IMR-90 (cell line): ENCODE results near the gene LEF1. TPM values are rescaled to one million over a fixed set of nuclear protein-coding genes. Genes with fewer than 3 reads are reported as not detected.

Experiments
- ATAC-seq: fragments of 200-7000 bp; cut with Tn5 transposase; 2 replicates; pipeline ENCODE4 v1.9.1; 2020; ENCODE audit warnings: low read depth, mild to moderate bottlenecking, moderate library complexity
- BruUV-seq: library from RNA; stranded (reverse); fragments of 400-500 nt; replicated peaks from 2 replicates; lab custom pipeline; 2021; lab: Mats Ljungman, UMichigan
- CTCF ChIA-PET: fragments of 300-600 bp; formaldehyde crosslinking; extraction: SDS; loops from one replicate; lab custom pipeline; 2021; ENCODE audit warnings: antibody characterized with exemption; lab: Yijun Ruan, JAX
- POLR2A ChIA-PET: fragments of 300-600 bp; sonication (Branson Sonifier 250); formaldehyde crosslinking; loops from one replicate; lab custom pipeline; 2022; ENCODE audit warnings: antibody characterized with exemption; ENCODE audit not compliant: unreplicated experiment; lab: Charles Lee
- DNase-seq: peaks from one replicate; pipeline ENCODE4 v3.0.0; 2013
- H2AFZ ChIP-seq: replicated peaks from 2 replicates; pipeline ENCODE3; 2013; ENCODE audit warnings: low read length, mild to moderate bottlenecking; ENCODE audit not compliant: poor library complexity
- H2AK5ac ChIP-seq: 2 replicates; pipeline ENCODE4 v1.6.1; 2013; ENCODE audit warnings: low read depth, low read length, inconsistent platforms
- H2AK9ac ChIP-seq: replicated peaks from 2 replicates; pipeline ENCODE3; 2013; ENCODE audit warnings: mild to moderate bottlenecking, low read depth, low read length, moderate library complexity; ENCODE audit not compliant: poor library complexity
- H2BK120ac ChIP-seq: 2 replicates; pipeline ENCODE4 v1.6.1; 2013; ENCODE audit warnings: low read depth, low read length, inconsistent platforms
- H2BK15ac ChIP-seq: 3 replicates; pipeline ENCODE4 v1.6.1; 2013; ENCODE audit warnings: low read depth, low read length, inconsistent platforms
- H2BK20ac ChIP-seq: 2 replicates; pipeline ENCODE4 v1.6.1; 2013; ENCODE audit warnings: low read depth, mild to moderate bottlenecking, inconsistent platforms, low read length, moderate library complexity
- H2BK5ac ChIP-seq: 2 replicates; pipeline ENCODE4 v1.6.1; 2013; ENCODE audit warnings: mild to moderate bottlenecking, low read depth, low read length, inconsistent platforms; ENCODE audit not compliant: poor library complexity, severe bottlenecking
- H3K14ac ChIP-seq: replicated peaks from 2 replicates; pipeline ENCODE4 v1.6.1; 2013; ENCODE audit warnings: low read depth, low read length, inconsistent platforms
- H3K18ac ChIP-seq: 2 replicates; pipeline ENCODE4 v1.6.1; 2013; ENCODE audit warnings: low read depth, low read length, control low read depth
- H3K23ac ChIP-seq: 2 replicates; pipeline ENCODE4 v1.6.1; 2013; ENCODE audit warnings: low read depth, low read length, inconsistent platforms
- H3K27ac ChIP-seq: 2 replicates; pipeline ENCODE4 v1.5.1; 2013; ENCODE audit warnings: mild to moderate bottlenecking, control low read depth, low read length; ENCODE audit not compliant: insufficient read depth
- H3K27me3 ChIP-seq: 2 replicates; pipeline ENCODE4 v1.6.1; 2013; ENCODE audit warnings: low read length; ENCODE audit not compliant: control insufficient read depth, insufficient read depth
- H3K36me3 ChIP-seq: 2 replicates; pipeline ENCODE4 v1.6.1; 2013; ENCODE audit warnings: low read length, mixed read lengths; ENCODE audit not compliant: control insufficient read depth, insufficient read depth
- H3K4ac ChIP-seq: 2 replicates; pipeline ENCODE4 v1.6.1; 2013; ENCODE audit warnings: low read depth, low read length, inconsistent platforms
- H3K4me1 ChIP-seq: 2 replicates; pipeline ENCODE4 v1.6.1; 2013; ENCODE audit warnings: low read length, mixed read lengths; ENCODE audit not compliant: control insufficient read depth, insufficient read depth
- H3K4me2 ChIP-seq: 2 replicates; pipeline ENCODE4 v1.6.1; 2013; ENCODE audit warnings: low read depth, mild to moderate bottlenecking, control low read depth, low read length, moderate library complexity
- H3K4me3 ChIP-seq: 2 replicates; pipeline ENCODE4 v1.5.1; 2013; ENCODE audit warnings: low read depth, mild to moderate bottlenecking, control low read depth, low read length, moderate library complexity; ENCODE audit not compliant: insufficient read depth
- H3K56ac ChIP-seq: 2 replicates; pipeline ENCODE4 v1.6.1; 2013; ENCODE audit warnings: low read length, inconsistent platforms; ENCODE audit not compliant: insufficient read depth; ENCODE audit errors: extremely low read depth
- H3K79me1 ChIP-seq, 2 experiments: 2 replicates each; pipeline ENCODE4 v1.6.1; 2013; ENCODE audit warnings: low read length in 2 of 2, inconsistent platforms in 1 of 2, low read depth in 1 of 2
- H3K9ac ChIP-seq: 2 replicates; pipeline ENCODE4 v1.6.1; 2013; ENCODE audit warnings: low read depth, low read length, control low read depth
- H3K9me1 ChIP-seq: 2 replicates; pipeline ENCODE4 v1.6.1; 2013; ENCODE audit warnings: low read length, inconsistent platforms; ENCODE audit not compliant: insufficient read depth
- H3K9me3 ChIP-seq: 2 replicates; pipeline ENCODE4 v1.6.1; 2013; ENCODE audit warnings: low read length; ENCODE audit not compliant: control insufficient read depth, insufficient read depth
- H4K20me1 ChIP-seq: 2 replicates; pipeline ENCODE4 v1.6.1; 2013; ENCODE audit warnings: low read length, inconsistent platforms; ENCODE audit not compliant: insufficient read depth
- H4K5ac ChIP-seq: 2 replicates; pipeline ENCODE4 v1.6.1; 2013; ENCODE audit warnings: mild to moderate bottlenecking, low read depth, low read length, control low read depth
- H4K8ac ChIP-seq, 2 experiments: 2 replicates each; pipeline ENCODE4 v1.6.1; 2013; ENCODE audit warnings: low read depth in 2 of 2, low read length in 2 of 2, control low read depth in 1 of 2, inconsistent platforms in 1 of 2
- H4K91ac ChIP-seq: 2 replicates; pipeline ENCODE4 v1.6.1; 2013; ENCODE audit warnings: low read depth, low read length, inconsistent platforms; ENCODE audit not compliant: insufficient read depth
- BHLHE40 ChIP-seq: fragments of 150-350 bp; IDR thresholded peaks from 2 replicates; pipeline ENCODE4 v1.6.1; 2016; ENCODE audit warnings: mild to moderate bottlenecking, low read depth, low read length
- CEBPB ChIP-seq: IDR thresholded peaks from 2 replicates; pipeline ENCODE4 v1.6.1; 2012; ENCODE audit warnings: low read depth, low read length, improper control_type of control experiment
- CHD1 ChIP-seq: IDR thresholded peaks from 2 replicates; pipeline ENCODE4 v1.6.1; 2012; ENCODE audit warnings: low read depth, low read length, improper control_type of control experiment
- CTCF ChIP-seq: conservative IDR thresholded peaks from 2 replicates; pipeline ENCODE4 v1.5.1; 2012; ENCODE audit warnings: mild to moderate bottlenecking, low read depth, low read length, improper control_type of control experiment
- ELK1 ChIP-seq: fragments of 150-350 bp; IDR thresholded peaks from 2 replicates; pipeline ENCODE4 v1.6.1; 2016; ENCODE audit warnings: low read depth, mild to moderate bottlenecking, low read length, moderate library complexity, borderline replicate concordance
- FOS ChIP-seq: fragments of 150-350 bp; IDR thresholded peaks from 2 replicates; pipeline ENCODE4 v1.6.1; 2016; ENCODE audit warnings: low read depth, low read length
- MAFK ChIP-seq: IDR thresholded peaks from 2 replicates; pipeline ENCODE4 v1.6.1; 2012; ENCODE audit warnings: low read depth, low read length, improper control_type of control experiment
- MAZ ChIP-seq: IDR thresholded peaks from 2 replicates; pipeline ENCODE4 v1.6.1; 2012; ENCODE audit warnings: low read depth, mild to moderate bottlenecking, low read length, improper control_type of control experiment, moderate library complexity, borderline replicate concordance
- MXI1 ChIP-seq: IDR thresholded peaks from 2 replicates; pipeline ENCODE4 v1.6.1; 2012; ENCODE audit warnings: low read depth, mild to moderate bottlenecking, low read length, moderate library complexity, borderline replicate concordance
- NFE2L2 ChIP-seq: fragments of 150-350 bp; IDR thresholded peaks from 2 replicates; pipeline ENCODE4 v1.6.1; 2016; ENCODE audit warnings: low read depth, mild to moderate bottlenecking, low read length
- POLR2A ChIP-seq: IDR thresholded peaks from 2 replicates; pipeline ENCODE4 v1.6.1; 2012; ENCODE audit warnings: mild to moderate bottlenecking, low read depth, low read length
- RAD21 ChIP-seq: IDR thresholded peaks from 2 replicates; pipeline ENCODE4 v1.6.1; 2012; ENCODE audit warnings: low read length, improper control_type of control experiment
- RCOR1 ChIP-seq: IDR thresholded peaks from 2 replicates; pipeline ENCODE4 v1.6.1; 2012; ENCODE audit warnings: mild to moderate bottlenecking, low read length, improper control_type of control experiment; ENCODE audit not compliant: insufficient replicate concordance
- RFX5 ChIP-seq: IDR thresholded peaks from 2 replicates; pipeline ENCODE4 v1.8.0; 2012; ENCODE audit warnings: low read depth, mild to moderate bottlenecking, low read length, moderate library complexity
- SMC3 ChIP-seq: fragments of 150-350 bp; IDR thresholded peaks from 2 replicates; pipeline ENCODE4 v1.6.1; 2016; ENCODE audit warnings: low read depth, mild to moderate bottlenecking, antibody characterized with exemption, low read length, moderate library complexity
- WGBS, 2 experiments: methylation state at CpG; one replicate each; pipeline versions ENCODE4 v1.1.5 to v1.1.7; 2013; ENCODE audit warnings: missing lambda C conversion rate in 2 of 2; ENCODE audit not compliant: insufficient read length in 1 of 2; ENCODE audit errors: extremely low coverage in 2 of 2; 5-methylcytosine and 5-hydroxymethylcytosine counted together
- dilution Hi-C: fragments of 300-500 bp; cut with HindIII; formaldehyde crosslinking; loops from one replicate; pipeline ENCODE4 v1.14.3; 2018; ENCODE audit warnings: low sequenced_read_pairs; ENCODE audit not compliant: unreplicated experiment
- in situ Hi-C: fragments of 300-500 bp; cut with MboI; formaldehyde crosslinking; loops from 3 replicates; pipeline ENCODE4 v1.14.3; 2019; ENCODE audit warnings: low sequenced_read_pairs, inconsistent platforms, mixed read lengths
- intact Hi-C: fragments of 100-400 bp; cut with micrococcal nuclease; formaldehyde crosslinking; loops from 2 replicates; pipeline ENCODE4 v1.10.0; 2022
- polyA plus RNA-seq, 3 experiments: library from polyadenylated mRNA; depleted of rRNA; stranded (reverse); fragments of >200 nt; gene quantifications; 2 replicates each; pipeline ENCODE4 v1.2.3, GENCODE V29; 2012; ENCODE audit warnings: low replicate concordance in 1 of 3
- total RNA-seq: library from RNA; depleted of rRNA; stranded (reverse); fragments of >200 nt; gene quantifications from 2 replicates; pipeline ENCODE4 v1.2.3, GENCODE V29; 2012
- TF ChIP-seq, protein P1 (sequence below): fragments of 150-350 bp; IDR thresholded peaks from 2 replicates; pipeline ENCODE4 v1.6.1; 2017; ENCODE audit warnings: mild to moderate bottlenecking, antibody characterized with exemption, low read length, low read depth

The LEF1 gene
- total and polyA plus RNA-seq, 2 of the 4 experiments (the other 2 are of a cell fraction): 1.7 to 1.8 TPM

DNA sequence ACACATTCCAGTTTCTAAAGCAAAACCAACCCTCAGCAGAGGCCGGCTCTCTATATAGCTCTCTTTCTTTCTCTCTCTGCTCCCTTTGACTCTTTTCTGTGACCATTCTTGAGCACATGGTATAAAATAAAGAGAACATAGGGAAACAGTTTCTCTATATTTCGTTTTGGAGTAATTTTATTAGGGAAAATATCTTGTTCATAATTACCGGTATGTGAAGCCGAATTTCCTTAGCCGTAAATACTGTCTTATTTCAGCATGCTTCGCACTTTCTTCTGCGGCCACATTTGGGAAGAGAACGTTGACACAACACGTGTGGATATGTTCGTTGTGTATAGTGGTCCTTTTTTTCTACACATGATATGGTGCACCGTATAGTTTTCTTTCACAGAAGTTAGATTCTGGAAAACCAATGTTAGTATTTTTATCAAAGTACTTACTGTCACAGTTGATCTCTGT, 4.9 kb upstream of the LEF1 start:
- H2BK5ac ChIP-seq: no peak overlapping the region
- H3K9me3 ChIP-seq: peaks cover 5% of the 10 kb centered on the region; the same call in 1 of the 2 replicates
- no peak overlapping the region for H2BK120ac ChIP-seq
- POLR2A ChIA-PET: interaction anchor here (0.6 to 0.7 kb wide), 2 partner anchors 13 to 186 kb away, joined by 3 read pairs; no protein-coding TSS in a partner anchor
- no peaks in the 10 kb centered on the region for H3K79me1 ChIP-seq
- no peak for TF ChIP-seq MAZ
- no peak for TF ChIP-seq MAFK
- TF ChIP-seq CTCF: no peak
- TF ChIP-seq SMC3: no peak
- no peak for TF ChIP-seq FOS
- no peak for TF ChIP-seq BHLHE40
- no peak for TF ChIP-seq RAD21
- TF ChIP-seq ELK1: no peak
- TF ChIP-seq, protein P1, sequence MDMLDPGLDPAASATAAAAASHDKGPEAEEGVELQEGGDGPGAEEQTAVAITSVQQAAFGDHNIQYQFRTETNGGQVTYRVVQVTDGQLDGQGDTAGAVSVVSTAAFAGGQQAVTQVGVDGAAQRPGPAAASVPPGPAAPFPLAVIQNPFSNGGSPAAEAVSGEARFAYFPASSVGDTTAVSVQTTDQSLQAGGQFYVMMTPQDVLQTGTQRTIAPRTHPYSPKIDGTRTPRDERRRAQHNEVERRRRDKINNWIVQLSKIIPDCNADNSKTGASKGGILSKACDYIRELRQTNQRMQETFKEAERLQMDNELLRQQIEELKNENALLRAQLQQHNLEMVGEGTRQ: no peak
- no peak for TF ChIP-seq NFE2L2
- TF ChIP-seq CHD1: no peak
- no peak for TF ChIP-seq RFX5
- TF ChIP-seq CEBPB: no peak
- no peak for TF ChIP-seq POLR2A
- no peak for TF ChIP-seq MXI1
- TF ChIP-seq RCOR1: no peak
- H3K9ac ChIP-seq: no peak overlapping the region
- H3K4me2 ChIP-seq: peak overlapping the region; percentile 72; the same call in 1 of the 2 replicates
- H3K4me3 ChIP-seq: peak overlapping the region; percentile 44
- no peak overlapping the region for H2AK5ac ChIP-seq
- no peak overlapping the region for H3K56ac ChIP-seq
- CTCF ChIA-PET: interaction anchor here (0.6 kb wide), 1 partner anchor 111 kb away, joined by 3 read pairs; no protein-coding TSS in a partner anchor
- no peak overlapping the region for H2BK20ac ChIP-seq
- no peaks in the 10 kb centered on the region; the same call in 1 of the 2 replicates for H3K9me1 ChIP-seq
- no peak overlapping the region for H2AK9ac ChIP-seq
- no peak overlapping the region for H3K23ac ChIP-seq
- no peak overlapping the region for H2BK15ac ChIP-seq
- H2AFZ ChIP-seq: no peak overlapping the region
- H3K14ac ChIP-seq: no peak overlapping the region
- ATAC-seq: no peak
- H4K8ac ChIP-seq: peak overlapping the region in 1 of 2 experiments; percentile 7; a peak in 1 of 4 replicates
- no peak overlapping the region for H4K5ac ChIP-seq
- no peak overlapping the region for H3K4ac ChIP-seq
- WGBS, 2 experiments: no CpG with 5 or more reads among the region's 11 CpGs
- peaks cover 2% of the 10 kb centered on the region; the same call in 1 of the 2 replicates for H3K4me1 ChIP-seq
- no peak overlapping the region for H3K27ac ChIP-seq
- H3K36me3 ChIP-seq: no peaks in the 10 kb centered on the region
- no peak overlapping the region for H3K18ac ChIP-seq
- in situ Hi-C loops: no loop called here
- BruUV-seq: no TSS peak
- peaks cover 67% of the 10 kb centered on the region for H3K27me3 ChIP-seq
- intact Hi-C loops: no loop called here
- H4K20me1 ChIP-seq: no peaks in the 10 kb centered on the region
- DNase-seq: no peak
- H4K91ac ChIP-seq: no peak overlapping the region
- dilution Hi-C loops: no loop called here
